Inferior parietal cortex (tissue), 1 donor: ENCODE data around the gene MAGEA12.
"Not testable (repeated sequence)": the region's sequence is repeated elsewhere in the genome, so short reads cannot be mapped to it uniquely, and the experiment has no call there.

Experiments used
- DNase-seq: peaks from one replicate; pipeline ENCODE4 v3.0.0-alpha.2; 2016; ENCODE audit errors: extremely low spot score

The MAGEA12 gene

DNA sequence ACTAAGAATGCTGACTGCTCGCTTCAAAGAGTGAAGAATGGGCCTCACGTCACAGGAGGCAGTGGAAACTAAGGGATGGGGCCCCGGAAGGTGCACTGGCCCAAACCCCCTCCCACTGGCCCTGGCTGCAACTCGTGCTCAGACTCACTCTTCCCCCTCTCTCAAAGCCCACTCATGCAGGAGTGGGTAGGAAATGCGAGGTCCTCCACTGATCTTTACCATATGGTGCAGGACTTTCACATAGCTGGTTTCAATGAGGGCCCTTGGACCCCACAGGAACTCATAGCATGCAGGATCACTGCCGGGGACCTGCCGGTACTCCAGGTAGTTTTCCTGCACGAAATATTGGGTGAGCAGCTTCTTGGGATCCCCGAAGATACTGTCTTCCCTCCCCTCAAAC lies 33.0 kb downstream of the MAGEA12 start:
- not testable (repeated sequence) for DNase-seq

DNA sequence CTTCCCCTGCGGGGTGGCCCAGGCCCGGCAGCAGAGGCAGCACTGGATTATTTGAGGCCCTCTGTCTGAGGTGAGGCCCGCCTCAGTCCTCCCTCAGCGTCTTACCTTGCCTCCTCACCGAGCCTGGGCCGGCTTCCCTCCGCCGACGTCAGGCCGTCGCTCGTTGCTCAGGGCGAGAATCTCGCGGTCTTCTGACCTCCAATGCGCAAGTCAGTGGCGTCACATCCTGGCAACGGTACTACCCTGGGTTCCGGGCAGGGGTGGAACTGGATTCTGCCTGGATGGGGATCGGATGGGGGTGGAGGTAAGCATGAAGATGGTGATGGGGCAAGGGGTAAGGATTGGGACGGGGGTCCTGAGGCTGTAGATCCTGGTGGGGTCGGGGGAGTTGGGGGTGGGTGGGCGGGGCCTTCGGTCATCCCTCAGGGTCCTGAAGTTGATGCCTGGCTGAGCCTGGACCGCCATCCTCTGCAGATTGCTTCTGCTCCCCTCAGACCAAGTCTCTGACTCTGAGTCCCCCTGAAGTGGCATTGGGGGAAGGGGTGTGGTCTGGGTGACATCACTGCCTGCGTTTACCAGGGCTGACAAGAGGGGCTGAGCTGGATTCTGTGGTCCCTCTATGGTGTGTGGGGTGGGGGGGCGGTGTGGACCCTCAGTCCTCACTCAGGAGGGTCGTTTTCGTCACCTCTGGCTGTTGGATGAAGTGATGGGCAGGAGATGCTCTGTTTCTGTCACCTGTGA lies 36.2 kb downstream of the MAGEA12 start, which contains the start of gene MAGEA6:
Gene MAGEA6 (minus strand): TSS at position 141 of the 741 bp plus-strand sequence. CDS start 2,039 bp downstream, outside the sequence.
- DNase-seq, result not testable (repeated sequence)

DNA sequence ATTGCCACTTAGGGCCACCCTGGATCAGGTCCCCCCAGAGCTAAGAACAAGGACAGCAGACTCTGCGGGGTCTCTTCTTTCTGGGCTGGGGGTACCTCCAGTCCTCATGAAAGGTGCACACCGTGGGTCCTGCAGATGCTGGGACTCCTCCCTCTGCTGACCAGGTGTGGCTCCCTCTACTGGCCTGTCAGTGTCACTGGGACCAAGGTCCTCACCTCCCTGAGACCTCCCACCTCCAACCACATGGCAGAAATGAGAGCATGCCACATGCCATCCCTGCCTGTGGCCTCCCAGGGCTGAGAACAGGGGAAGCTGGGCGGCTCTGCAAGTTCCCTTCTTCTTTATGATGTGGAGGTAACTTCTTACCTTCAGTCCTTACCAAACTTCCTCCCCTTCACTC lies 53.5 kb downstream of the MAGEA12 start:
- not testable (repeated sequence) for DNase-seq
